ENCODE measurements around the gene KAT2A.

The KAT2A gene

DNA sequence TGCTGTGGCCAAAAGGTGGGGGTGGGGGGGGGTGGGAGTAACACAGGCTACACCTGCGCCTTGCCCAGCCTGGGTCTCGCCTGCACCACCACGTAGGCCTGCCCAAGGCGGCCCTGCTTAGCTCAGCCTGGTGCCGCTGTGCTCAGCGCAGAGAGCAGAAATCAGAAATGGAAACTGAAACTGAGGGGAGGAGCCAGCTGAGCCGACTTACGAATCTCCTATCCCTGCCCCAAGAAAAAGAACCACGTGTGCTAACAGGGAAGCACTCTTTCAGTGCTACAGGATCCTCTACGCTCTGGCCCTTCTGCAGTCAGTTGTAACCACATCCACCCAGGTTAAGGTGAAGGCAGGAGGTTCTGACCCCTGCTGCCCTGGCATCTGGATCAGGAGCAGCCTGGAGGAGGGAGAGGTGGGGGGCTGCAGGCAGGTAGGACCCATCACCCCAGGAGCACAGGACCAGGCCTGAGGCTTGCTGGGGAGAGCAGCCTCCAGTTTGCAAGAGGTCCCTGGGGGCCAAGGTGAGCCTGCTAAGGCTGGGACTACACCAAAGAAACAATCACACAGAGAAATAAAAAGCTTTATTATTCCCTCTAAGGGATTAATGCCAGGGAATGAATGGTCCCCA is 8.5 kb downstream of the KAT2A start, which contains the start of gene DHX58:
TSS of gene DHX58 (minus strand) at position 163 of the 625 bp plus-strand sequence. CDS start 822 bp downstream, outside the sequence.
- FAIRE-seq: peak; percentile 94

DNA sequence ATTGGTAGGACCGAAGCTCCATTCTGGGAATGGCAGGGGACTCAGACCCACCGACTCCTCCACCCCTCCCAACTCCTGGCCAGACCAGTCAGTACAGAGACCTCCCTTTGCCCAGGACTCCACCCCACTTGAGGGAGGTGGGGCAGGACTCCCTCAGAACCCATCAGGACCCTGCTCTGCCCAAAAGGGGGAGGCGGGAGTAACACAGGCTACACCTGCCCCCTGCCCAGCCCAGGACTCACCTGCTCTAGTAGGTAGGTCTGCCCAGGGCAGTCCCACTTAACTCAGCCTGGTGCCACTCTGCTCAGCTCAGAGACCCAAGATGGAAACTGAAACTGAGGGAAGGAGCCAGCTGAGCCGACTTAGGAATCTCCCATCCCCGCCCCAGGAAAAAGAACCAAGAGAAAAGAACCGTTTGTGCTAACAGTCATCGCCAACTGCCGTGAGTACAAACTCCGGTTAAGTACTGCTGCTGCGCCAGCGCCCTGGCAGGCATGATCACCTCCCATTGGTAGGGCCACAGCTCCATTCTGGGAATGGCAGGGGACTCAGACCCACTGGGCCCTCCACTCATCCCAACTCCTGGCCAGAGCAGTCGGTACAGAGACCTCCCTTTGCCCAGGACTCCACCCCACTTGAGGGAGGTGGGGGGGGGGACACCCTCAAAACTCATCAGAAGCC is 9.2 kb downstream of the KAT2A start:
- FAIRE-seq: no peak

GRCh38 chr17:42111265-42111636 is 9.9 kb downstream of the KAT2A start:
- no peak for FAIRE-seq

GRCh38 chr17:42110301-42111264 is 10.6 kb downstream of the KAT2A start:
- no peak for FAIRE-seq

DNA sequence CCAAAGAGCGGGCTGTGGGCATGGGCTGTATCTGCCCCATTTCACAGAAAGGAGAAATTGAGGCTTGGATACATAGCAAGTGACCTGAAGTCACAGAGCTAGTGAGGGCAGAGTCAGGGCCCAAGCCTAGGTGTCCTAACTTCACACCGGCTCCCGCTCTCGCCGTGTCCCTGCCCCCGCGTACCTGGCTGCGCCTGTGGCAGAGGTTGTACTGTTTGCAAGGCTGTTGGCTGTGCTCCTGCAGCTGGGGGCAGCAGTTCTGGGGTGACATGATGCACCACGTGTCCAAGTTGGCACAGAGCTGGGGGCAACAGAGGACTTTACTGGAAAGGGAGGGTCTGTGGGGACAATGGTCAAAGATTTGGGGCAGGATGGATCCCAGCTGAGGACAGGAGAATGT is 12.1 kb downstream of the KAT2A start:
- no peak for FAIRE-seq

DNA sequence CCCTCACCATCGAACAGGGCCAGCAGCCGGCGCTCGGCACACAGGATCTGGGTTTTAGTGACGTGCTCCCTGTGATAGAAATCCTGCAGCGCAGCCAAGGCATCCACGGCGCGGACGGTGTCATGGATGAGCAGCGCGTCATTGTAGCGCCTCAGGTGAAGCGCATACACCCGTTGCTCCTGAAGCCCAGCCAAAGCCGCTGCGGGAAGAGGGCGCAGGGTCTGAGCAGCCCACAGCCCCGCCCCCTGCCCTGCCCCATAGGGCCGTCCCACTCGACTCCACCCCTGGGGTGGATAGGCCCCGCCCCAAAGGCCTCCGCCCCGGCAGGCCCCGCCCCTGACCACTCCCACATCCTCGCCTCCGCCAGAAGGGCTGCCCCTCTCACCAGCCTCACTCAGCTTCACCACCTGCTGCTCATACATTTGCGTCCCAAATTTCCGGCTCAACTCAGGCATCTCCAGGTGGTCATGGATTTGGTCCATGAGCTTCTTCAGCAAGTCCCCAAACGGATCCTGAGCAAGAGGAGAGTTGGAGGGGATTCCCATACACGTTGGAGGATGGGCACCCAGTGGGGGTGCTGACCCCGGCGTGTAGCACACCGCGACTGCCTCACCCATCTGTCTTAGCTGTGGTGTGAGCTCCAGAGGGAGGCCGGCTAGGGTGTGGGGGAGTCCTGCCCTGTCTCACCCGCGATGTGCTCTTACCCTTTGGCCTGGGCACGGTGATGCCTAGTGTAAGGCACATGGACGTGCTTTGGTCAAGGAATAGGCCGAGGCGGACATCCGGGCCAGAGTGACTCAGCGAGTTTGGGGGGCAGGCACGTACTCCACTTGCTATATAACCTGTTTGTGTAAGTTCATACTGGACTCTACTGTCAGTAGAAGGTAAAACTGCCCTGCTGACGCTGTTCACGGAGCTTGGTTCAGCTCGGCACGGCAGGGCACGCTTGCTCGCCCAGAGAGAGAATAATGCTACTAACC is 13.3 kb downstream of the KAT2A start:
- FAIRE-seq: no peak

GRCh38 chr17:42107124-42107523 is 14.0 kb downstream of the KAT2A start:
- no peak for FAIRE-seq

DNA sequence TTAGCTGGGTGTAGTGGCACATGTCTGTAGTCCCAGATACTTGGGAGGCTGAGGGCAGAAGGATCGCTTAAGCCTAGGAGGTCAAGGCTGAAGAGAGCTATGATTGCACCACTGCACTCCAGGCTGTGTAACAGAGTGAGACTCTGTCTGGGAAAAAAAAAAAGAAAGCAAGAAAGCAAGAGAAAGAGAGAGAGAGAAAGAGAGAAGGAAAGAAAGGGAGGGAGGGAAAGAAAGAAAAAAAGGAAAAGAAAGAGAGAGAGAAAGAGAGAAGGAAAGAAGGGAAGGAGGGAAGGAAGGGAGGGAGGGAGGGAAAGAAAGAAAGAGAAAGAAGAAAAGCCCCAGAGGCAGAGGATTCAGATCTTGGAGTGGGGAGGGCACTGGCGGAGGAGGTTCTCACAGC is 15.2 kb downstream of the KAT2A start:
- no peak for FAIRE-seq

- FAIRE-seq: no peak
Observed at GRCh38 chr17:42104264-42104663, 16.9 kb downstream of the KAT2A start.

DNA sequence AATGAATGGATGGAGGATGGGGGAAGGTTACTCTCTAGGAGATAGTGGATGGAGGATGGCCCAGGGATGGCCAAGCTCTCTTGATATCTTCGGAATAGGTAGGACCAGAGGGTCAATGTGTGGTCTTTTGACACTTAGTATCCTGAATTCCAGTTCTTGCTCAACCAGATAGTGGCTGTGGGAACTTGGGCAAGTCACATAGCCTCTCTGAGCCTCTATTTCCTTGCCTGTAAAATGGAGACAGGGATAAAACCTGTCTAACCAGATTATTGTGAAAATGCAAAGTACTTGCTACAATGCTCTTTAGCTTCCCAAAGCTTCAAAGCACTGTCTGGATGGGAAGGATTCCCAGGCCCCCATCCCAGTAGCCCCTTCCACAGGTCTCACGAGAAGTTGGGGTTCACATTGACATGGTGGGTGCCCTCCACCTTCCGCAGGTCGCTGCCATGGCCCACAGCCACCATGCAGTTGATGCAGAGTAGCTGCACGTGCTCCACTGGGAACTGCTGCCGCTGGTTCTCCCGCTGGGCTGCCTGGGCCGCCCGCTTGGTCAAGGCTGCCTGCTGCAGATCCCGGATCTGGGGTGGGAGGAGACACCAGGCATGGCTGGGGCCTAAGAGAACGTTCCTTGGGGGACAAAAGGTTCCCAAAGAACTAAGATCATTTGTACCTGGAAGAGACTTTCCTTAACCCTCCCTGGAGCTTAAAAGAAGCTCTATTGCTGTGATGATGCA is 17.8 kb downstream of the KAT2A start:
- no peak for FAIRE-seq

DNA sequence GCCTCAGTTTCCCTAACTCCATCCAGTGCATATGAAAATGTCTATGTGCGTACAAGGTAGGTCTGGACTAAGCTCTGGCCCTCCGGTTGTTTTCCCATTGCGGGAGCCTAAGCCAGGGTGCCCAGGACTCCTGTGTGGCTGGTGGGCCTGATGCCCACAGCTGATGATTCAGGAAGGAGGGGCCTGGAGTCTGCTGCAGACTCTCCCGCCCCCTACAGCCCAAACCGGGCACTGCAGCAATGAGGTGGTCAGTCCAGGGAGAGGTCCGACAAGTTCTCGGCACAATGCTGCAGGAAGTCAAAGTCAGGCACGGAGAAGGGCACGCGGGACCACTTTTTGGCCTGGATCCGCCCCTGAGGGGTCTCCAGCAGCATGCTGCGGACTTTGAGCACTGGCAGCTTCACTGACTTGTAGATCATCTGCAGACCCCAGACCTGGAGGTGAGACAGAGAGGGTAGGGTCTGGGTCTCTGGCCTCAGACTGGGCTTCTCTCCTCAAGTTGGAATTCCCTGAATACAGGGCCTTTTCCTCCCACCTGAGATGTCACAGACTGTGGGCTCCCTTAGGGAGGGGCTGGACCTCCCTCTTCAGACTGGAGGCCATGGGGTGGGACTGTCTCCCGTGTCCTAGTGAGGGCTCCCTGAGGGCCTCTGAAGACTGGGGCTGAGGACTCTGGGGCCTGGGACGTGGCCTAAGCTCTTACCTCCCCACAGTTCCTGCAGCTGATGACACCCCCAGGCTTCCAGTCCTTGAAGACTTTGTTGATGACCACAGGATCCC is 19.5 kb downstream of the KAT2A start:
- FAIRE-seq: no peak

- FAIRE-seq: no peak
Observed at GRCh38 chr17:42098730-42099399, 22.3 kb downstream of the KAT2A start.

GRCh38 chr17:42097691-42098631 is 23.2 kb downstream of the KAT2A start, which contains the start of gene ZNF385C:
TSS of gene ZNF385C (minus strand) at chr17:42098473. CDS start at chr17:42063056, 35,417 bp downstream.
- FAIRE-seq: no peak

DNA sequence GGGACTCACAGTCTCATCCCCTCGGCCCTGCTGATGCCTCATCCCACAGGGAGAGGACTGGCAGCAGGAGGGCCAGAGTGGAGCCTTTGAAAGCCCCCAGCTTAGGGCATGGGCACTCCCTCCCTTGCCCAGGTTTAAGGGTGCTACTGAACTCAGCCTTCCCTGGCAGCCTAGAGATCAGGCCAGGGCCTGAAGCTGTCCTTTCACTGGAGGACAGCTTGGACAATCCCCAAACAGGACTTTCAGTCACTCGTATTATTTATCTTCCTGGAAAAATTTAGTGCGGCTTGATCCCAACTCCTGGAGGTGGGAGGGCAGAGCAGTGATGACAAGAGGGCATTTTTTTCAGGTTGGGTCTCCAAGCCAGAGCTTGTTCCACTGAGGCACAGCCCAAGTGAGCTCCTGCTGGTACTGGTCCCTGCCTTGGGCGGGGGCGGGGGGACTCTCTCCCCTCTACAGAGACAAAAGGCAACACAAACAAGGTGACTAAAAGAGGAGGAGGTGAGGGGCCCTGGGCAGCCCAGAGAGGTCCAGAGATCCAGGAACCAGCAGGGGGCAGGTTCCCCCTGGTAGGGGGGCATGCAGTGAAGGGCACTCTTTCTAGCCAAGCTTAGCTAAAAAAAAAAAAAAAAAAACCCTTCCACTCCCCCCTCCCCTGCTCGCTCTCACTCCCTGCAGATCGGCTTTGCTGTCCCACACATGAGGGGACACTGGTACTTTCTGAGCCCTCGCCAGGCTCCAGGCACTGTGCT is 24.6 kb downstream of the KAT2A start:
- FAIRE-seq: no peak

GRCh38 chr17:42094375-42095069 is 26.6 kb downstream of the KAT2A start:
- no peak for FAIRE-seq

DNA sequence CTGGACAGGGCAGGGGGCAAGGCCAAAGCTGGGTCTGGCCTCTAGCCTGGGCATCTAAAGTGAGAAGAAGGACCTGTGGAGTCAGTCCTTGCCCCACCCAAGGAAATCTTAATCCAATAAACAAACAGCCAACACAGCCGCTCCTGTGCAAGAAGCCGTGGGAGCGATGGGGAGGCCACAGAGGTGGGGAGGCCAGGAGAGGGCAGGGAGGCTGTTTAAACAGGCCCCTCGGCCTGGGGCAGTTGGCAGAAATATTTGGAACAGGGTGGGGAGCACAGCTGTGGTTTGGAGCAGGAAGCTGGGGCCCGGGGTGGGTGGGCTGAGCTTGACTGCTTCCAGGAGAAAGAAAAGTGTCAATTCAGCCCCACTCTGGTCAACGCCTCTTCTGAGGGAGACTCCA is 28.2 kb downstream of the KAT2A start:
- no peak for FAIRE-seq

Data from A204.1 (cell line).